SK-N-SH (cell line): ENCODE results near the gene ENOPH1. TPM values are rescaled to one million over a fixed set of nuclear protein-coding genes. Genes with fewer than 3 reads are reported as not detected.

ENCODE experiments used
- CTCF ChIA-PET: fragments of 300-600, 350-600 bp; formaldehyde crosslinking; extraction: SDS; loops from one replicate; lab custom pipeline; 2021; lab: Yijun Ruan, JAX
- POLR2A ChIA-PET: fragments of 350-600 bp; sonication (Branson Sonifier 250); formaldehyde crosslinking; extraction: SDS; loops from one replicate; lab custom pipeline; 2020; ENCODE audit warnings: antibody characterized with exemption, inconsistent platforms; lab: Yijun Ruan, JAX
- DNase-seq: peaks from one replicate; pipeline ENCODE4 v3.0.0; 2012
- H2AFZ ChIP-seq: fragments of 200-600 bp; sonication (generic); 2 replicates; pipeline ENCODE4 v1.8.1; 2016; ENCODE audit warnings: antibody characterized with exemption, mild to moderate bottlenecking, low read depth
- H3F3A ChIP-seq: fragments of 200-600 bp; sonication (generic); replicated peaks from 2 replicates; pipeline ENCODE3; 2016; ENCODE audit warnings: antibody characterized with exemption, mild to moderate bottlenecking; ENCODE audit not compliant: insufficient read depth
- H3K27ac ChIP-seq, 2 experiments: fragments of 200-500 bp in 1 of 2; fragments of 200-600 bp in 1 of 2; sonication (Bioruptor generic) in 1 of 2; sonication (generic), shearing (Covaris generic) in 1 of 2; 2 replicates each; pipeline versions ENCODE4 v1.5.1 to v1.6.1; 2014 to 2016; ENCODE audit warnings: low read depth in 2 of 2, inconsistent platforms in 1 of 2, low read length in 1 of 2, mild to moderate bottlenecking in 1 of 2, mixed read lengths in 1 of 2
- H3K27me3 ChIP-seq: fragments of 200-600 bp; sonication (generic), shearing (Covaris generic); 2 replicates; pipeline ENCODE4 v1.6.1; 2016; ENCODE audit warnings: mixed run types; ENCODE audit not compliant: insufficient read depth
- H3K36me3 ChIP-seq, 2 experiments: fragments of 200-500 bp in 1 of 2; fragments of 200-600 bp in 1 of 2; sonication (Bioruptor generic) in 1 of 2; sonication (generic) in 1 of 2; replicated peaks in 1 of 2; 2 replicates each; pipeline versions ENCODE3 to v1.5.1; 2014 to 2016; ENCODE audit warnings: low read length in 1 of 2, mild to moderate bottlenecking in 1 of 2; ENCODE audit not compliant: insufficient read depth in 2 of 2, control insufficient read depth in 1 of 2
- H3K4me1 ChIP-seq, 2 experiments: fragments of 200-500 bp in 1 of 2; fragments of 200-600 bp in 1 of 2; sonication (Bioruptor generic) in 1 of 2; sonication (generic), shearing (Covaris generic) in 1 of 2; 2 replicates each; pipeline versions ENCODE4 v1.5.1 to v1.6.1; 2014 to 2016; ENCODE audit warnings: low read depth in 1 of 2, low read length in 1 of 2, mixed run types in 1 of 2; ENCODE audit not compliant: insufficient read depth in 2 of 2, control insufficient read depth in 1 of 2
- H3K4me2 ChIP-seq: fragments of 200-600 bp; sonication (generic), shearing (Covaris generic); 2 replicates; pipeline ENCODE4 v1.6.1; 2017; ENCODE audit warnings: mixed run types
- H3K4me3 ChIP-seq, 2 experiments: fragments of 200-500 bp in 1 of 2; fragments of 200-600 bp in 1 of 2; sonication (Bioruptor generic) in 1 of 2; sonication (generic), shearing (Covaris generic) in 1 of 2; 2 replicates each; pipeline versions ENCODE4 v1.5.1 to v1.8.1; 2014 to 2016; ENCODE audit warnings: low read depth in 2 of 2, inconsistent platforms in 1 of 2, low read length in 1 of 2, mild to moderate bottlenecking in 1 of 2, mixed read lengths in 1 of 2, moderate library complexity in 1 of 2
- H3K79me2 ChIP-seq: fragments of 200-600 bp; sonication (generic); 2 replicates; pipeline ENCODE4 v1.8.1; 2017; ENCODE audit warnings: mild to moderate bottlenecking; ENCODE audit not compliant: insufficient read depth
- H3K9ac ChIP-seq: fragments of 200-600 bp; sonication (generic); 2 replicates; pipeline ENCODE4 v1.6.1; 2017; ENCODE audit warnings: mixed run types
- H3K9me2 ChIP-seq: fragments of 200-600 bp; sonication (generic); 2 replicates; pipeline ENCODE4 v1.6.1; 2017; ENCODE audit warnings: mixed run types
- H3K9me3 ChIP-seq: fragments of 200-600 bp; sonication (generic); 2 replicates; pipeline ENCODE4 v1.6.1; 2017; ENCODE audit warnings: mixed run types, mild to moderate bottlenecking, moderate library complexity
- H4K20me1 ChIP-seq: fragments of 200-600 bp; sonication (generic); 2 replicates; pipeline ENCODE4 v1.6.1; 2017; ENCODE audit warnings: mild to moderate bottlenecking, mixed run types; ENCODE audit not compliant: insufficient read depth
- CHD2 ChIP-seq: fragments of 150-350 bp; IDR thresholded peaks from 2 replicates; pipeline ENCODE4 v1.6.1; 2018; ENCODE audit warnings: low read length; ENCODE audit not compliant: partially characterized antibody
- EP300 ChIP-seq, 2 experiments: IDR thresholded peaks; 2 replicates each; pipeline versions ENCODE4 v1.4.0 to v1.6.1; 2012; ENCODE audit warnings: borderline replicate concordance in 1 of 2, low read depth in 1 of 2, low read length in 1 of 2
- EZH2phosphoT487 ChIP-seq: fragments of 200-600 bp; sonication (generic); IDR thresholded peaks from 2 replicates; pipeline ENCODE4 v1.6.1; 2017; ENCODE audit warnings: low read depth, mixed run types, mild to moderate bottlenecking, antibody characterized with exemption, moderate library complexity, borderline replicate concordance
- FOSL2 ChIP-seq: IDR thresholded peaks from 2 replicates; pipeline ENCODE4 v1.4.0; 2012; ENCODE audit warnings: low read depth, mild to moderate bottlenecking, moderate library complexity, borderline replicate concordance
- FOXM1 ChIP-seq: IDR thresholded peaks from 2 replicates; pipeline ENCODE4 v1.4.0; 2012; ENCODE audit warnings: low read depth, mild to moderate bottlenecking
- JUND ChIP-seq: IDR thresholded peaks from 2 replicates; pipeline ENCODE4 v1.4.0; 2012
- MEF2A ChIP-seq: IDR thresholded peaks from 2 replicates; pipeline ENCODE4 v1.4.0; 2012; ENCODE audit warnings: low read depth, borderline replicate concordance
- NFIC ChIP-seq: IDR thresholded peaks from 2 replicates; pipeline ENCODE4 v1.4.0; 2012; ENCODE audit warnings: borderline replicate concordance
- RAD21 ChIP-seq: IDR thresholded peaks from 2 replicates; pipeline ENCODE4 v1.6.1; 2012; ENCODE audit warnings: mild to moderate bottlenecking, low read length
- RCOR1 ChIP-seq: fragments of 150-350 bp; IDR thresholded peaks from 2 replicates; pipeline ENCODE4 v1.6.1; 2017; ENCODE audit warnings: antibody characterized with exemption, low read length
- RXRA ChIP-seq: IDR thresholded peaks from 2 replicates; pipeline ENCODE4 v1.4.0; 2012; ENCODE audit warnings: low read depth, mild to moderate bottlenecking, borderline replicate concordance
- SIN3A ChIP-seq: IDR thresholded peaks from 2 replicates; pipeline ENCODE4 v1.6.1; 2012; ENCODE audit warnings: low read depth, mild to moderate bottlenecking, low read length, moderate library complexity, borderline replicate concordance
- SMC3 ChIP-seq: IDR thresholded peaks from 2 replicates; pipeline ENCODE4 v1.6.1; 2012; ENCODE audit warnings: low read depth, low read length, improper control_type of control experiment
- TAF1 ChIP-seq: IDR thresholded peaks from 2 replicates; pipeline ENCODE4 v1.6.1; 2012; ENCODE audit warnings: low read depth, mild to moderate bottlenecking, low read length, moderate library complexity, borderline replicate concordance
- TCF12 ChIP-seq: IDR thresholded peaks from 2 replicates; pipeline ENCODE4 v1.4.0; 2012
- TEAD4 ChIP-seq: IDR thresholded peaks from 2 replicates; pipeline ENCODE4 v1.4.0; 2012; ENCODE audit warnings: mild to moderate bottlenecking, borderline replicate concordance; ENCODE audit not compliant: insufficient read depth
- WGBS: methylation state at CpG from one replicate; pipeline ENCODE4 v1.1.6; 2017; ENCODE audit warnings: low lambda C conversion rate; 5-methylcytosine and 5-hydroxymethylcytosine counted together
- polyA plus RNA-seq, 3 experiments: library from polyadenylated mRNA; depleted of rRNA; stranded (reverse); fragments of >200 nt; gene quantifications; 2 replicates each; pipeline ENCODE4 v1.2.3, GENCODE V29; 2012
- TF ChIP-seq, protein P1 (sequence below): IDR thresholded peaks from 2 replicates; pipeline ENCODE4 v1.4.0; 2012; ENCODE audit warnings: low read depth
- TF ChIP-seq, protein P2 (sequence below): fragments of 150-350 bp; IDR thresholded peaks from 2 replicates; pipeline ENCODE4 v1.6.1; 2016; ENCODE audit warnings: mild to moderate bottlenecking, low read depth, low read length
- TF ChIP-seq, protein P3 (sequence below): fragments of 200-600 bp; sonication (generic); IDR thresholded peaks from 2 replicates; pipeline ENCODE4 v1.6.1; 2017; ENCODE audit warnings: antibody characterized with exemption, mild to moderate bottlenecking, moderate library complexity
- TF ChIP-seq, protein P4 (sequence below): IDR thresholded peaks from 2 replicates; pipeline ENCODE4 v1.6.1; 2012; ENCODE audit warnings: mild to moderate bottlenecking, low read depth, low read length, moderate library complexity

The ENOPH1 gene
- polyA plus RNA-seq, 1 of the 3 experiments (the other 2 are of a cell fraction), result 14.9 TPM

DNA sequence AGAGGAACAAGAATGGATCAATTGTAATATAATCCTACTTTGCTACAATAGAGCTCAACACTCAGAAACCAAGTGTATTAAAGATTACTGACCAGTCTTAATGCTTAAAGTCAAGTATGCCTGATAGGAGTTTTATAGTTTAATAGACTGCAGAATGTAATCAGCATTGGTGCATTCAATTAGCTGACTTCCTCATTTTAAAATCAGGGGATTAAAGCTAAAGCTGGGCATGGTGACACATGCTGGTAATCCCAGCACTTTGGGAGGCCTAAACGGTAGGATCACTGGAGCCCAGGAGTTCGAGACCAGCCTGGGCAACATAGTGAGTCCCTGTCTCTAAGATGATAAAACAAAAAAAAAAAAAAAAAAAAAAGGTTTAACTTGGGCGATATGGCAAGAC, 10.9 kb upstream of the ENOPH1 start:
- H3F3A ChIP-seq, result peaks cover 21% of the 10 kb centered on the region
- H4K20me1 ChIP-seq, result peaks cover 21% of the 10 kb centered on the region
- no peak overlapping the region for H3K27ac ChIP-seq
- H3K9ac ChIP-seq, result no peak overlapping the region
- no peaks in the 10 kb centered on the region for H3K27me3 ChIP-seq
- H3K9me3 ChIP-seq, result no peaks in the 10 kb centered on the region
- H3K36me3 ChIP-seq, result peaks cover 21 to 22% of the 10 kb centered on the region in 2 experiments
- WGBS, result 81% methylated on average over 3 of the region's 3 CpGs
- no peak for TF ChIP-seq FOSL2
- TF ChIP-seq, protein P1, sequence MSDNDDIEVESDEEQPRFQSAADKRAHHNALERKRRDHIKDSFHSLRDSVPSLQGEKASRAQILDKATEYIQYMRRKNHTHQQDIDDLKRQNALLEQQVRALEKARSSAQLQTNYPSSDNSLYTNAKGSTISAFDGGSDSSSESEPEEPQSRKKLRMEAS, result no peak
- TF ChIP-seq EZH2phosphoT487, result no peak
- TF ChIP-seq RXRA, result no peak
- TF ChIP-seq NFIC, result no peak
- TF ChIP-seq, protein P2, sequence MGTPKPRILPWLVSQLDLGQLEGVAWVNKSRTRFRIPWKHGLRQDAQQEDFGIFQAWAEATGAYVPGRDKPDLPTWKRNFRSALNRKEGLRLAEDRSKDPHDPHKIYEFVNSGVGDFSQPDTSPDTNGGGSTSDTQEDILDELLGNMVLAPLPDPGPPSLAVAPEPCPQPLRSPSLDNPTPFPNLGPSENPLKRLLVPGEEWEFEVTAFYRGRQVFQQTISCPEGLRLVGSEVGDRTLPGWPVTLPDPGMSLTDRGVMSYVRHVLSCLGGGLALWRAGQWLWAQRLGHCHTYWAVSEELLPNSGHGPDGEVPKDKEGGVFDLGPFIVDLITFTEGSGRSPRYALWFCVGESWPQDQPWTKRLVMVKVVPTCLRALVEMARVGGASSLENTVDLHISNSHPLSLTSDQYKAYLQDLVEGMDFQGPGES, result no peak
- no peak for TF ChIP-seq SMC3
- TF ChIP-seq, protein P3, sequence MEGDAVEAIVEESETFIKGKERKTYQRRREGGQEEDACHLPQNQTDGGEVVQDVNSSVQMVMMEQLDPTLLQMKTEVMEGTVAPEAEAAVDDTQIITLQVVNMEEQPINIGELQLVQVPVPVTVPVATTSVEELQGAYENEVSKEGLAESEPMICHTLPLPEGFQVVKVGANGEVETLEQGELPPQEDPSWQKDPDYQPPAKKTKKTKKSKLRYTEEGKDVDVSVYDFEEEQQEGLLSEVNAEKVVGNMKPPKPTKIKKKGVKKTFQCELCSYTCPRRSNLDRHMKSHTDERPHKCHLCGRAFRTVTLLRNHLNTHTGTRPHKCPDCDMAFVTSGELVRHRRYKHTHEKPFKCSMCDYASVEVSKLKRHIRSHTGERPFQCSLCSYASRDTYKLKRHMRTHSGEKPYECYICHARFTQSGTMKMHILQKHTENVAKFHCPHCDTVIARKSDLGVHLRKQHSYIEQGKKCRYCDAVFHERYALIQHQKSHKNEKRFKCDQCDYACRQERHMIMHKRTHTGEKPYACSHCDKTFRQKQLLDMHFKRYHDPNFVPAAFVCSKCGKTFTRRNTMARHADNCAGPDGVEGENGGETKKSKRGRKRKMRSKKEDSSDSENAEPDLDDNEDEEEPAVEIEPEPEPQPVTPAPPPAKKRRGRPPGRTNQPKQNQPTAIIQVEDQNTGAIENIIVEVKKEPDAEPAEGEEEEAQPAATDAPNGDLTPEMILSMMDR, result no peak
- no peak for TF ChIP-seq MEF2A
- no peak for TF ChIP-seq SIN3A
- no peak for TF ChIP-seq RCOR1
- TF ChIP-seq FOXM1, result no peak
- no peak for TF ChIP-seq TAF1
- TF ChIP-seq EP300 (IDR thresholded peaks at IDR 0.05; ENCODE audit: borderline replicate concordance in 1 of 2, low read depth in 1 of 2, low read length in 1 of 2), result no peak
- TF ChIP-seq CHD2, result no peak
- TF ChIP-seq, protein P4, sequence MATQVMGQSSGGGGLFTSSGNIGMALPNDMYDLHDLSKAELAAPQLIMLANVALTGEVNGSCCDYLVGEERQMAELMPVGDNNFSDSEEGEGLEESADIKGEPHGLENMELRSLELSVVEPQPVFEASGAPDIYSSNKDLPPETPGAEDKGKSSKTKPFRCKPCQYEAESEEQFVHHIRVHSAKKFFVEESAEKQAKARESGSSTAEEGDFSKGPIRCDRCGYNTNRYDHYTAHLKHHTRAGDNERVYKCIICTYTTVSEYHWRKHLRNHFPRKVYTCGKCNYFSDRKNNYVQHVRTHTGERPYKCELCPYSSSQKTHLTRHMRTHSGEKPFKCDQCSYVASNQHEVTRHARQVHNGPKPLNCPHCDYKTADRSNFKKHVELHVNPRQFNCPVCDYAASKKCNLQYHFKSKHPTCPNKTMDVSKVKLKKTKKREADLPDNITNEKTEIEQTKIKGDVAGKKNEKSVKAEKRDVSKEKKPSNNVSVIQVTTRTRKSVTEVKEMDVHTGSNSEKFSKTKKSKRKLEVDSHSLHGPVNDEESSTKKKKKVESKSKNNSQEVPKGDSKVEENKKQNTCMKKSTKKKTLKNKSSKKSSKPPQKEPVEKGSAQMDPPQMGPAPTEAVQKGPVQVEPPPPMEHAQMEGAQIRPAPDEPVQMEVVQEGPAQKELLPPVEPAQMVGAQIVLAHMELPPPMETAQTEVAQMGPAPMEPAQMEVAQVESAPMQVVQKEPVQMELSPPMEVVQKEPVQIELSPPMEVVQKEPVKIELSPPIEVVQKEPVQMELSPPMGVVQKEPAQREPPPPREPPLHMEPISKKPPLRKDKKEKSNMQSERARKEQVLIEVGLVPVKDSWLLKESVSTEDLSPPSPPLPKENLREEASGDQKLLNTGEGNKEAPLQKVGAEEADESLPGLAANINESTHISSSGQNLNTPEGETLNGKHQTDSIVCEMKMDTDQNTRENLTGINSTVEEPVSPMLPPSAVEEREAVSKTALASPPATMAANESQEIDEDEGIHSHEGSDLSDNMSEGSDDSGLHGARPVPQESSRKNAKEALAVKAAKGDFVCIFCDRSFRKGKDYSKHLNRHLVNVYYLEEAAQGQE, result no peak
- TF ChIP-seq JUND, result no peak
- TF ChIP-seq TEAD4, result no peak
- TF ChIP-seq TCF12, result no peak
- no peak for TF ChIP-seq RAD21
- no peak overlapping the region for H3K4me2 ChIP-seq
- no peak overlapping the region for H2AFZ ChIP-seq
- DNase-seq, result no peak
- ChIA-PET POLR2A (interaction anchor here (1.0 kb wide), 1 partner anchor 10 kb away, joined by 3 read pairs; the partner anchor contains the start of gene HNRNPDL), CTCF (interaction anchor here (0.6 to 1.3 kb wide), 4 partner anchors 8 to 380 kb away, joined by 3 to 4 read pairs (median 3); no protein-coding TSS in a partner anchor)
- H3K9me2 ChIP-seq, result no peaks in the 10 kb centered on the region
- H3K79me2 ChIP-seq, result peaks cover 4% of the 10 kb centered on the region
- peaks cover 0 to 6% of the 10 kb centered on the region in 2 experiments; a peak in 1 of 4 replicates for H3K4me1 ChIP-seq
- no peak overlapping the region for H3K4me3 ChIP-seq
